GM11168 (cell line): Measurements from ENCODE around the gene EGFL8.
"Not testable (repeated sequence)": the region's sequence is repeated elsewhere in the genome, so short reads cannot be mapped to it uniquely, and the experiment has no call there.

Experiments used
- in situ Hi-C: fragments of 300-500 bp; cut with MboI; formaldehyde crosslinking; loops from one replicate; pipeline ENCODE4 v1.12.0; 2022; ENCODE audit warnings: low sequenced_read_pairs; ENCODE audit not compliant: unreplicated experiment

The EGFL8 gene

GRCh38 chr6:32192608-32193039, 28.2 kb downstream of the EGFL8 start, which contains the start of gene GPSM3:
TSS of gene GPSM3 (minus strand) at chr6:32192643. CDS start at chr6:32192513, 130 bp downstream.
- in situ Hi-C loops: no loop called here

GRCh38 chr6:32193096-32193495, 28.7 kb downstream of the EGFL8 start:
- in situ Hi-C loops: not testable (repeated sequence)

GRCh38 chr6:32194388-32194787, 30.0 kb downstream of the EGFL8 start:
- in situ Hi-C loops: no loop called here

- in situ Hi-C loops: no loop called here
Observed at GRCh38 chr6:32194825-32195651, 30.6 kb downstream of the EGFL8 start.

GRCh38 chr6:32195652-32195901, 31.2 kb downstream of the EGFL8 start:
- in situ Hi-C loops: no loop called here

- in situ Hi-C loops: no loop called here
Observed at GRCh38 chr6:32195902-32196681, 31.7 kb downstream of the EGFL8 start.

- in situ Hi-C loops: no loop called here
Observed at GRCh38 chr6:32196682-32197616, 32.6 kb downstream of the EGFL8 start.

- in situ Hi-C loops: no loop called here
Observed at GRCh38 chr6:32198345-32198696, 33.9 kb downstream of the EGFL8 start.

- in situ Hi-C loops: no loop called here
Observed at GRCh38 chr6:32198866-32199265, 34.5 kb downstream of the EGFL8 start.

GRCh38 chr6:32200711-32201475, 36.5 kb downstream of the EGFL8 start:
- in situ Hi-C loops: no loop called here

- in situ Hi-C loops: no loop called here
Observed at GRCh38 chr6:32202186-32202585, 37.8 kb downstream of the EGFL8 start.

GRCh38 chr6:32203426-32204267, 39.3 kb downstream of the EGFL8 start:
- in situ Hi-C loops: no loop called here

- in situ Hi-C loops: no loop called here
Observed at GRCh38 chr6:32204268-32204715, 39.9 kb downstream of the EGFL8 start.

- in situ Hi-C loops: no loop called here
Observed at GRCh38 chr6:32208996-32209395, 44.6 kb downstream of the EGFL8 start.

- in situ Hi-C loops: no loop called here
Observed at GRCh38 chr6:32210191-32210601, 45.8 kb downstream of the EGFL8 start.

- in situ Hi-C loops: not testable (repeated sequence)
Observed at GRCh38 chr6:32211432-32211831, 47.0 kb downstream of the EGFL8 start.

- in situ Hi-C loops: no loop called here
Observed at GRCh38 chr6:32212076-32212760, 47.8 kb downstream of the EGFL8 start.

- in situ Hi-C loops: no loop called here
Observed at GRCh38 chr6:32213649-32214048, 49.3 kb downstream of the EGFL8 start.
